Mesodermal cell (in vitro differentiated cells): ENCODE measurements around the gene SPANXC. TPM values are rescaled to one million over a fixed set of nuclear protein-coding genes. Genes with fewer than 3 reads are reported as not detected.
"Not testable (repeated sequence)": the region's sequence is repeated elsewhere in the genome, so short reads cannot be mapped to it uniquely, and the experiment has no call there.

ENCODE experiments used
- H3K27ac ChIP-seq: 2 replicates; pipeline ENCODE4 v1.7.0; 2013; ENCODE audit warnings: mild to moderate bottlenecking, low read depth, low read length, moderate library complexity; ENCODE audit not compliant: severe bottlenecking
- H3K36me3 ChIP-seq: 2 replicates; pipeline ENCODE4 v1.7.1; 2013; ENCODE audit warnings: mild to moderate bottlenecking, low read length, moderate library complexity; ENCODE audit not compliant: control insufficient read depth, insufficient read depth
- H3K4me1 ChIP-seq: one replicate; pipeline ENCODE4 v1.7.1; 2013; ENCODE audit warnings: mild to moderate bottlenecking, low read length; ENCODE audit not compliant: insufficient read depth, control insufficient read depth, poor library complexity, severe bottlenecking
- H3K4me3 ChIP-seq: 2 replicates; pipeline ENCODE4 v1.7.0; 2013; ENCODE audit warnings: low read length, control low read depth, mild to moderate bottlenecking; ENCODE audit not compliant: insufficient read depth, poor library complexity, severe bottlenecking; ENCODE audit errors: extremely low read depth
- H3K9me3 ChIP-seq: 2 replicates; pipeline ENCODE4 v1.7.1; 2013; ENCODE audit warnings: mild to moderate bottlenecking, low read length, moderate library complexity; ENCODE audit not compliant: control insufficient read depth
- WGBS, 2 experiments: methylation state at CpG; one replicate each; pipeline ENCODE4 v1.1.5; 2013; ENCODE audit warnings: missing lambda C conversion rate in 2 of 2; ENCODE audit not compliant: insufficient coverage in 2 of 2; 5-methylcytosine and 5-hydroxymethylcytosine counted together
- polyA plus RNA-seq, 2 experiments: library from polyadenylated mRNA; stranded (reverse); fragments of 50-300 nt; gene quantifications; one replicate each; pipeline ENCODE4 v1.2.3, GENCODE V29; 2013

SPANXC gene
- polyA plus RNA-seq (2013, experiment 1 of 2): not detected
- not detected for polyA plus RNA-seq (2013, experiment 2 of 2)

GRCh38 chrX:141242417-141242816, at the start of gene SPANXC:
SPANXC (minus strand) TSS chrX:141242517; CDS start chrX:141242457, 60 bp downstream.
- H3K27ac ChIP-seq, H3K4me3 ChIP-seq, H3K4me1 ChIP-seq, H3K9me3 ChIP-seq, H3K36me3 ChIP-seq: not testable (repeated sequence)
- WGBS, 2 experiments: no CpG with 5 or more reads among the region's 12 CpGs

- Histone ChIP-seq H3K4me1 (no peaks in the 10 kb centered on the region), H3K9me3 (no peaks in the 10 kb centered on the region), H3K27ac (no peak overlapping the region), H3K36me3 (no peaks in the 10 kb centered on the region), H3K4me3 (no peak overlapping the region)
- WGBS, 2 experiments: 80% methylated on average over 1 of the region's 2 CpGs; no CpG with 5 or more reads in 1 of the 2 experiments
Observed at GRCh38 chrX:141279476-141279875, 37.2 kb upstream of the SPANXC start.

- no CpG with 5 or more reads among the region's 3 CpGs for WGBS, 2 experiments
- Histone ChIP-seq H3K4me1 (no peaks in the 10 kb centered on the region), H3K9me3 (no peaks in the 10 kb centered on the region), H3K36me3 (no peaks in the 10 kb centered on the region), H3K27ac (no peak overlapping the region), H3K4me3 (no peak overlapping the region)
Observed at GRCh38 chrX:141278306-141278705, 36.0 kb upstream of the SPANXC start.

GRCh38 chrX:141258080-141258479, 15.8 kb upstream of the SPANXC start:
- H3K36me3 ChIP-seq: no peaks in the 10 kb centered on the region
- WGBS, 2 experiments: no CpG with 5 or more reads among the region's 1 CpG
- no peaks in the 10 kb centered on the region for H3K4me1 ChIP-seq
- no peak overlapping the region for H3K4me3 ChIP-seq
- H3K9me3 ChIP-seq: no peaks in the 10 kb centered on the region
- H3K27ac ChIP-seq: no peak overlapping the region

- no peaks in the 10 kb centered on the region for H3K9me3 ChIP-seq
- H3K4me1 ChIP-seq: peaks cover 11% of the 10 kb centered on the region
- no peak overlapping the region for H3K4me3 ChIP-seq
- no peaks in the 10 kb centered on the region for H3K36me3 ChIP-seq
- H3K27ac ChIP-seq: no peak overlapping the region
- WGBS, 2 experiments: no CpG with 5 or more reads among the region's 2 CpGs
Observed at GRCh38 chrX:141221611-141222010, 20.7 kb downstream of the SPANXC start.

- H3K4me1 ChIP-seq: peaks cover 11% of the 10 kb centered on the region
- no CpG with 5 or more reads among the region's 3 CpGs for WGBS, 2 experiments
- H3K36me3 ChIP-seq: no peaks in the 10 kb centered on the region
- no peak overlapping the region for H3K4me3 ChIP-seq
- peak overlapping the region; percentile 10 for H3K27ac ChIP-seq
- no peaks in the 10 kb centered on the region for H3K9me3 ChIP-seq
Observed at GRCh38 chrX:141220342-141221008, 21.8 kb downstream of the SPANXC start.

GRCh38 chrX:141214196-141214595, 28.1 kb downstream of the SPANXC start:
- Histone ChIP-seq H3K4me3 (no peak overlapping the region), H3K4me1 (no peaks in the 10 kb centered on the region), H3K9me3 (no peaks in the 10 kb centered on the region), H3K27ac (no peak overlapping the region), H3K36me3 (no peaks in the 10 kb centered on the region)
- 100% methylated on average over 1 of the region's 1 CpG; no CpG with 5 or more reads in 1 of the 2 experiments for WGBS, 2 experiments

- Histone ChIP-seq H3K36me3 (no peaks in the 10 kb centered on the region), H3K4me1 (no peaks in the 10 kb centered on the region), H3K27ac (no peak overlapping the region), H3K9me3 (no peaks in the 10 kb centered on the region), H3K4me3 (no peak overlapping the region)
- WGBS, 2 experiments: no CpG with 5 or more reads among the region's 3 CpGs
Observed at GRCh38 chrX:141201962-141202361, 40.4 kb downstream of the SPANXC start.
